HG02852 (cell line): ENCODE results near the gene EPHA6.
"Not testable (repeated sequence)": the region's sequence is repeated elsewhere in the genome, so short reads cannot be mapped to it uniquely, and the experiment has no call there.

Source experiments
- ATAC-seq: cut with Tn5 transposase; IDR thresholded peaks from one replicate; pipeline ENCODE4 v1.9.1; 2021; ENCODE audit warnings: mild to moderate bottlenecking, moderate library complexity; ENCODE audit not compliant: unreplicated experiment

Gene EPHA6

GRCh38 chr3:97576221-97576620 is 761.8 kb downstream of the EPHA6 start:
- ATAC-seq: no peak

- ATAC-seq: no peak
Measured at GRCh38 chr3:97579365-97579764, 765.0 kb downstream of the EPHA6 start.

GRCh38 chr3:97610626-97611025 is 796.2 kb downstream of the EPHA6 start:
- ATAC-seq: no peak

DNA sequence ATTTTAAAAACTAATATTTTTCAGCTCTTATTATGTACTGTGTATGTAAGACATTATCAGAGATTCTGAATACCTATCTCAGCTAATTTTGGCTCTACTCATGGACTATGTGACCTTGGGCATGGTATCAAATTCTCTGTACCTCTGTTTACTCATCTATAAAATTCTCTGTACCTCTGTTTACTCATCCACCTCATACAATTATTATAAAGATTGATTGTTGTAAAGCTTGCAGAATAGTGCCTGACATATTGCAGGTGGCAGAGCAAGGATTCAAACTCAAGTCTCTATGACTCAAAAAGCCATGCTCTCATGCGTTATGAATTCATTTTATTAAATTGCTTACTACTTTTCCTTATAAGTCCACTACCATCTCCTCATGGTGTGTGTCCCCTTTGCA is 798.2 kb downstream of the EPHA6 start:
- ATAC-seq: no peak

GRCh38 chr3:97613139-97613538 is 798.7 kb downstream of the EPHA6 start:
- ATAC-seq: no peak

DNA sequence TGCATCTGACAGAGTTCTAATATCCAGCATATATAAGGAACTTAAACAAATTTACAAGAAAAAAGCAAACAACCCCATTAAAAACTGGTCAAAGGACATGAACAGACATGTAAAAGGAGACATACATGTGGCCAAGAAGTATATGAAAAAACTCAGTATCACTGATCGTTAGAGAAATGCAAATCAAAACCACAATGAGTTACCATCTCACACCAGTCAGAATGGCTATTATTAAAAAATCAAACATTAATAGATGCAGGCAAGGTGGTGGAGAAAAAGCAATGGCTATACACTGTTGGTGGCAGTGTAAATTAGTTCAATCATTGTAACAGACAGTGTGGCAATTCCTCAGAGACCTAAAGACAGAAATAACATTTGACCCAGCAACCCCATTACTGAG is 806.1 kb downstream of the EPHA6 start:
- not testable (repeated sequence) for ATAC-seq

GRCh38 chr3:97636465-97636864 is 822.1 kb downstream of the EPHA6 start:
- ATAC-seq: no peak

- ATAC-seq: no peak
Measured at GRCh38 chr3:97646932-97647331, 832.5 kb downstream of the EPHA6 start.

- ATAC-seq: no peak
Measured at GRCh38 chr3:97647441-97647982, 833.1 kb downstream of the EPHA6 start.

GRCh38 chr3:97655971-97656370 is 841.6 kb downstream of the EPHA6 start:
- ATAC-seq: no peak

GRCh38 chr3:97656638-97657037 is 842.2 kb downstream of the EPHA6 start:
- ATAC-seq: no peak

DNA sequence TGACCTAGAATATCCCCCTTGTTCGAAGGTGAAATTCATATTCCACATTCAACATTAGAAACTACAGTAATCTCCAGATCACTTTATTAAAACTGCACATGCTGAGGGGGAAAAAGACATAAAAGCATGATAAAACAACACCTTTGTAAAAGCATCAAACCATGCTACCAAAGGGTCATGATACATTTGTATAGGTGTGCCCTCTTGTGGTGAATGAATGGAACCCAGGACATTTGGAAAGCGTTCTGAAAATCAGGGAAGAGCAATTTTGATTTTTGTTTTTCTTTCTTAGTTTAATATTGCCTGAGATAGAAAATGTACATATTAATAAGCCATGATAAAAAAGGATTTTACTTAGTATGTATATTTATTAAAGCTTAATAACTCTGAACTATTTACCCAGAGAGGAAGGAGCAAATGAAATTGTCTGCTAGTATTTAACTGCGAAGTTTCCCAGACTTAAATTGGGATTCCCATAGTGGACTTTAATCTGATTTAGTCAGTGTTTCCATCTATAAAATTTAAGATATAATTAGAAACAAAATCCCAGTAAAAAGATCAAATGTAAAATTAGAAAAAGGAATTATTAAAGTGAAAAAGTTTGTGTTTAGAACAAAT is 844.4 kb downstream of the EPHA6 start:
- ATAC-seq: peak; percentile 52

GRCh38 chr3:97662264-97662663 is 847.9 kb downstream of the EPHA6 start:
- no peak for ATAC-seq

DNA sequence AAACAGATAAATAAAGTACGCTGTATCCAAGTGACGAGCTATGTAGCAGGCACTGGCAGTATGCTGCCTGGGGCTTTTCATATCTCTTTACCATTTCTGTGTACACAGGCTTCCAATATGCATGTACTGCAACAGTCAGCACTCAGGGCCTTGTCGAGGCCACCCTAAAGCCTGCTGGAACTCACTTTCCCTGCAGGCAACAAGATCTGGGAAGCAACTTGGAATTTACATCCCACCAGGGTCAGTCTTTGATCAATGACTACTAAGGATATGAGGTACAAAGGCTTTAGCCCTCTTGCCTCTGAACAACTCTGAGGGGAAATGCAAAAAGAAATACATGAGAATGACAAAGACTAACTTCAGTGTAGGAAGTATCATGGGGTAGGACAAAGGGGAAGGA is 848.4 kb downstream of the EPHA6 start:
- ATAC-seq: no peak

GRCh38 chr3:97665896-97666295 is 851.5 kb downstream of the EPHA6 start:
- no peak for ATAC-seq

DNA sequence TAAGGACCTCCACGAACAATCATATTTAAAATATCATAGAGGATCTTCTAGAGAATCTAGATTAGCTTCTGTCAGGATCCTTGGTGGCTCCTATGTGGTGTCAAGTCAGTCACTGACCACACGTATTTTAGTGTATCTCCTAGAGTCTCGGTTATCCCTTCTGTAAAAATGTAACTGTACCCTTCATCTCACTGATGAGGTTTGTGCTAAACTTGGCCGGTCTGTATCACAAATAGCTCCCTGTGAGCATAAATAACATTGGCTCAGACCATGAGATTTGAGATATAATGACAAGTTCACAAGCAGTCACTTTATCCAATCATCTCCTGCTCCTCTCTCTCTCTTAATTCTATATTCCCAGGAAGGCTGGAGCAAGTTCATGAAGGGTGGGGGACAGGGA is 856.6 kb downstream of the EPHA6 start:
- no peak for ATAC-seq

DNA sequence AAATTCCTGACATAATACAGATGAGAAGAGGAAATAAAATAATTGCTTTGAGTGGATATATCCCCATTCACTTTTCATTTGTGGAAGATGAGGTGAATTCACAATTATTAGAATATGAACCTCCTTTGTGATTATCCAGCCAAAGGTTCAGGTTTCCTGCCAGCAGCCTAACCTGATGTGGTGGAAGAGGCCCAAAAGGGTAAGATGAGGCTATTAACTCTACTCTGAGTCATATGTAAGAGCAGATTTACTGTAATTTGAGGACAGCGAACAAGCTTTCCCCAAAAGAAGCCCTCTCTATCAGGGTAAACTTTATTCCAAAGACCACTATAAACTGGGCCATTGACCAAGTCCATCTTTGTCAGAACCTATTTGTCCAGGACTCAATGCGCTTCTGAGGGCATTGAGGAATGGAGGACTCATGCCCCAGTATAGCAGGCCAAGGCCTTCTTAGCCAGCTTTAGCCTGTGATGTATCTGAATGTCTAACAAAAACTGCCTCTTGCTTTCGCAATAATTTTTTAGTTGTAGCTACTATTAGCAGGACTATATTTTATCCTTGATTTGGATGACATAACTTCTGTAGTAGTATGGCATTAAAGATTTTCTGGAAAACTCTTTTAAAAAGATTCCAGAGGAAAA is 859.1 kb downstream of the EPHA6 start:
- no peak for ATAC-seq

GRCh38 chr3:97674461-97674860 is 860.1 kb downstream of the EPHA6 start:
- no peak for ATAC-seq

GRCh38 chr3:97680210-97680609 is 865.8 kb downstream of the EPHA6 start:
- ATAC-seq: no peak

- no peak for ATAC-seq
Measured at GRCh38 chr3:97680696-97681095, 866.3 kb downstream of the EPHA6 start.

GRCh38 chr3:97684490-97684889 is 870.1 kb downstream of the EPHA6 start:
- ATAC-seq: no peak

- ATAC-seq: no peak
Measured at GRCh38 chr3:97686258-97686657, 871.9 kb downstream of the EPHA6 start.

- ATAC-seq: no peak
Measured at GRCh38 chr3:97687734-97688133, 873.3 kb downstream of the EPHA6 start.
